Stimulated activated CD4-positive, alpha-beta T cell treated with anti-CD3 and anti-CD28 coated beads, Interleukin-15, amount 100 ng/mL, for 24 hours (primary cell): ENCODE data around the gene TMEM121B.

Experiments used
- DNase-seq: peaks from one replicate; pipeline ENCODE4 v3.0.0-alpha.2; 2020

Gene TMEM121B

GRCh38 chr22:17109976-17110375 lies 11.2 kb downstream of the TMEM121B start:
- no peak for DNase-seq

- DNase-seq, result no peak
Measured at GRCh38 chr22:17109113-17109865, 11.9 kb downstream of the TMEM121B start.

- DNase-seq, result no peak
Measured at GRCh38 chr22:17108256-17109112, 12.7 kb downstream of the TMEM121B start.

- DNase-seq, result no peak
Measured at GRCh38 chr22:17107547-17107810, 13.7 kb downstream of the TMEM121B start.

GRCh38 chr22:17106785-17107546 lies 14.2 kb downstream of the TMEM121B start:
- peak; percentile 38 for DNase-seq

- DNase-seq, result no peak
Measured at GRCh38 chr22:17106161-17106784, 14.9 kb downstream of the TMEM121B start.

- DNase-seq, result no peak
Measured at GRCh38 chr22:17105143-17106129, 15.7 kb downstream of the TMEM121B start.

- DNase-seq, result no peak
Measured at GRCh38 chr22:17104336-17104935, 16.7 kb downstream of the TMEM121B start.

GRCh38 chr22:17103351-17103750 lies 17.8 kb downstream of the TMEM121B start:
- DNase-seq, result no peak

GRCh38 chr22:17102297-17102667 lies 18.9 kb downstream of the TMEM121B start:
- DNase-seq, result no peak

GRCh38 chr22:17101475-17102296 lies 19.5 kb downstream of the TMEM121B start:
- DNase-seq, result no peak

GRCh38 chr22:17100621-17101020 lies 20.5 kb downstream of the TMEM121B start:
- DNase-seq, result no peak

GRCh38 chr22:17098379-17098819 lies 22.8 kb downstream of the TMEM121B start:
- DNase-seq, result peak; percentile 31

- no peak for DNase-seq
Measured at GRCh38 chr22:17097701-17098100, 23.5 kb downstream of the TMEM121B start.

- DNase-seq, result no peak
Measured at GRCh38 chr22:17097062-17097461, 24.1 kb downstream of the TMEM121B start.

- no peak for DNase-seq
Measured at GRCh38 chr22:17096071-17096470, 25.1 kb downstream of the TMEM121B start.

GRCh38 chr22:17095538-17095937 lies 25.6 kb downstream of the TMEM121B start:
- no peak for DNase-seq

- no peak for DNase-seq
Measured at GRCh38 chr22:17093081-17093480, 28.1 kb downstream of the TMEM121B start.

GRCh38 chr22:17091851-17092250 lies 29.3 kb downstream of the TMEM121B start:
- DNase-seq, result no peak

- no peak for DNase-seq
Measured at GRCh38 chr22:17090550-17090949, 30.6 kb downstream of the TMEM121B start.
